NCI-H748 (cell line): ENCODE data around the gene NAA35.
"Not testable (repeated sequence)": the region's sequence is repeated elsewhere in the genome, so short reads cannot be mapped to it uniquely, and the experiment has no call there.

Source experiments
- DNase-seq: peaks from one replicate; lab custom pipeline; 2025; ENCODE audit not compliant: unreplicated experiment; lab: John Stamatoyannopoulos, UW

NAA35 gene

DNA sequence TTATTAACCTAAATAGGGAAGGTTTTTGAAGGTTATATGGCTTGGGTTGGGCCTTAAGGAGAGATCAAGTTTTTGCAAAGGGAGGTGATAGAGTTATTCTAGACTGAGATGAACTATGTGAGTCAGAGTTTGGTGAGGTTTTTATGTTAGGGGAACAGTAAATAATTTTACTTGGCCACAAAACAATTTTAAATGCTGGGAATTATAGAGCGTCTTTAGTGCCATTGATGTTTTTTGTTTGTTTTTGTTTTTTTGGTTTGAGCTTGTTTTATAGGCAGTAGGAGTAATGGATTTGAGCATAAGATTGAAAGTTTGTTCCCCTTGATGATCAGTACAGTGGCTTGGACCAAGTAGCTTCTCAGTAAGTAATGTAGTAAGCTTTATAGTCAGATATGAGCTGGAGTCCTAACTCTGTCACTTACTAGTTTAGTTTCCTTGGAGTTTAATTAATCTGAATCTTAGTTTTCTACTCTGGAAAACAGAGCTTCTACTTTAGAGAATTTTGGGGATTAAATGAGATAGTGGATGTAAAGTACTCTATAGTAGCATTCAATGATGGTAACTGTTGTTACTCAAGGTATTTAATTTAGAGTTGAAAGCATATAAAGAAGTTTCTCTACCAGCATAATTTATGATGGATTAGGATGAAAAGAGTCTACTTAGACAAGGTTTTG, 2.9 kb downstream of the NAA35 start:
- no peak for DNase-seq

- DNase-seq, result no peak
Measured at GRCh38 chr9:85944672-85945071, 3.7 kb downstream of the NAA35 start.

GRCh38 chr9:85949586-85950335, 8.8 kb downstream of the NAA35 start:
- no peak for DNase-seq

- DNase-seq, result no peak
Measured at GRCh38 chr9:85959955-85960354, 19.0 kb downstream of the NAA35 start.

DNA sequence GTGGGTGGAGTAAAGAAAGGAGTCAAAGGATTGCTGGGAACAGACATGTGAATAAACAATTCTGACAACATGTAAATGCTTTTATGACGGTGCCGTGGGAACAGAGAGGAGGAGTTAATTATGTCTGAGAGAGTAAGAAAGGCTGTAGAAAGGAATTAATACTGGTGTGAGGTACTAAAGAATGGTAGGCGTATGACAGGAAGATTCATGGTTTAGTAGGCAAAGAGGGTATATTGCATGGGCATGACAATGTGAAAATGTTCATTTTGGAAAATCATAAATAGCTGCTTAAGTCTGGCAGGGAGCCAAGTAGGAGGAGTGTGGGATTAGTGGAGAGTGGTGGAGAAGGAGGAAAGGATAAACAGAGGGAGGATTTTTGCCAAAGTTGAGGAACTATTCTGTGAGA, 19.7 kb downstream of the NAA35 start:
- peak; percentile 57 for DNase-seq

GRCh38 chr9:85964526-85964925, 23.6 kb downstream of the NAA35 start:
- DNase-seq, result no peak

DNA sequence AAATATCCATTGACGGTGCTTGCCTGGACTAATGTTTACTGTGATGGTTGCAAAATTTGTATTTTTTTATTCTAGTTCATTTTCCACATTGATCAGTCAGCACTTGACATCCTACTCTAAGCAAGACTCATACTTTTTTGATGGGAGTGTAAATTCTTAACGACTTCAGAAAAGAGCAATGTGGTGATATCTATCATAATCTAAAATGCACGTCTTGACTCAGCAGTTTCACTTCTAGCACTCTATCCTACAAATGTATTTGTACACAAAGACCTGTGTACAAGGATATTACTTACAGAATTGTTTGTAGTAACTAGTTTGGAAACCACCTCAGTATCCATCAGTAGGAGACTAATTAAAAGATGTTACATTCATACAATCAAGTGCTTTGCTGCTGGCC, 24.0 kb downstream of the NAA35 start:
- no peak for DNase-seq

- DNase-seq, result no peak
Measured at GRCh38 chr9:85969727-85970126, 28.8 kb downstream of the NAA35 start.

DNA sequence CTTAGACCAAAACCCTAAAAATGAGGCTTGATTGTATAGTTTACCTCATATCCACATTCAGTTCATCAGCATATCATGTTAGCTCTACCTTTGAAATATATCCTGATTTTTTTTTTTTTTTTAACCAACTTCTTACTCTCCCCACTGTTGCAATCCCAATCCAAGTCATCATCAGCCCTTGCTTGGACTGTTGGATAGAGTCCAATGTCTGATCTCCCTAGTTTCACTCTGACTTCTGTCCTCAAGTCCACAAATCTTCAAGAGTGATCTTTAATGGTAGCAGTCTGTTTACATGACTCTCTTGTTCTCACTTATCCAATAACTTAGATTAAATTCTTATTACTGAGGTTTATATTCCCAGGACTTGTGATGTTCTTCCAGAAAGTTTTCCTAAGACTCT, 30.8 kb downstream of the NAA35 start:
- no peak for DNase-seq

GRCh38 chr9:85973238-85973637, 32.3 kb downstream of the NAA35 start:
- DNase-seq, result no peak

- DNase-seq, result not testable (repeated sequence)
Measured at GRCh38 chr9:85974055-85974547, 33.2 kb downstream of the NAA35 start.

DNA sequence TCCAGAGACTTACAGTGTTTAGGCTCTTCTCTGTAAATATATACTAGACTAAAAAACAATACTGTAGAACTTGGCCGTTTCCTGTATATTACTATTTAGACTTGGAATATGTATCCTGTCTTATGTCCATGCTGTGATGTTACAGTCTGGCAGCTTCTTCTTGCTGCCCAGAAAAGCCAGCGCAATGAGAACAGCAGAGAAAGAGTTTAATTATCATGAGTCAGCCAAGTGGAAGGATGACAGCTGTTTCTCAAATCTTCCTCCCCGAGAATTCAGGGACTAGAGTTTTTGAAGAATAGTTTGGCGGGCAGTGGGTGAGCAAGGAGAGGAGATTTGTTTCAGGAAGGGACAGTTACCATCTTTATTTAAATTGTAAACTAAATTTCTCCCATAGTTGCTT, 37.5 kb downstream of the NAA35 start:
- DNase-seq, result no peak

DNA sequence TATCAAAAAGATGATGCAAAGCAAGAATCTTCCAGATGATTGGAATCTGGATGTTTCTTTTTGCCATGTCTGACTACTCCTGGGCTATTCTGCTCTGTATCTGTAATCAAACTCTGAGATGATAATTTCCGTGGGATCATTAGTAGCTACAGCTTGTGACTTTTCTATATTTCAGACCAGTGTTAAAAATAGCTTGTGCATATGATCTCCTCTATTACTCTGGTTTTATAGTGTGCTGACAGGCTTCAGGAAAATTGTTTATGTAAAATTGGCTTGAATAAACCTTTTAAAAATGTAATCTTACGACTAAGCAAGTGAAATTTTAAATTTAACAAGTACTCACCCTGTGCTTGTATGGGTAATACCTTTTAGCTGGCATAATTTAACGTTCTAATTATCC, 40.4 kb downstream of the NAA35 start:
- no peak for DNase-seq

- no peak for DNase-seq
Measured at GRCh38 chr9:85984457-85984856, 43.5 kb downstream of the NAA35 start.

- no peak for DNase-seq
Measured at GRCh38 chr9:85987236-85987635, 46.3 kb downstream of the NAA35 start.

GRCh38 chr9:85994191-85994590, 53.2 kb downstream of the NAA35 start:
- DNase-seq, result no peak

GRCh38 chr9:85995097-85995496, 54.2 kb downstream of the NAA35 start:
- DNase-seq, result no peak

DNA sequence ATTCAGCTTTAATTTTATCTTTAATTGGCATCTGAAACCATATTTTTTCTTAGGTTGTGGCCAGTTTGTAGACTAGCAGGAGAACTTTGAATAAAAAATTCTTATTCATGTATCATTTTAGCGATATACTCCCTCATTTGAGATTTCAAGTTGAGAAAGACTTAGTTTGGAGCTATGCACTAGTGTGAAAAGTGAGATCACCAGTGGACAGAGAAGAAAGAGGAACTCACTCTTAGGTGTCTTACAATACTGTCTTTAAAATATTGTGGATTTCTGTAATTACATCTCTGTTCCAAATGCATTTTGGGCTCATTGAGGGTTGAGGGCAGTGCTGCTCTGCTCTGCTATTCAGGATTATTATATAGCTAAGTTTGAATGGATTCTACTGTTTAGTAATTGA, 54.7 kb downstream of the NAA35 start:
- no peak for DNase-seq

GRCh38 chr9:86005253-86005775, 64.4 kb downstream of the NAA35 start:
- DNase-seq, result no peak

DNA sequence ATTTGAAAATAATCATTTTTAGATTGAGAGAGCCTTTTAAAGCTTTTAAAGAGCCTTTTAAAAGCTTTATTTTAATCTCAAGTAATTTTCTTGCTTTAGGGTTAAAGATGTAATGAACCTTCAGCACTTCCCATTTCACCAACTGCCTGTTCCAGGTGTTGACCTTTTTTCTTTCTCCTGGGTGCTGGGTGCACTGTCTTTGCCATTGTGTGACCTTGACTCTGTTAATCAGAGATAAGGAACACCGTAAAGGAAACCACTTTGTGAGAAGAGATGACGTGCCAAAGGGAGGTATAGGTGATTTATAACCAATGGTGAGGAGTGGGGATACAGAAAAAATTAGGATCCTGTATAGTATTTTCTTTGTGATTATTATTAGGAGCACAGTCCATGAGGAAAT, 68.2 kb downstream of the NAA35 start:
- DNase-seq, result peak; percentile 31

DNA sequence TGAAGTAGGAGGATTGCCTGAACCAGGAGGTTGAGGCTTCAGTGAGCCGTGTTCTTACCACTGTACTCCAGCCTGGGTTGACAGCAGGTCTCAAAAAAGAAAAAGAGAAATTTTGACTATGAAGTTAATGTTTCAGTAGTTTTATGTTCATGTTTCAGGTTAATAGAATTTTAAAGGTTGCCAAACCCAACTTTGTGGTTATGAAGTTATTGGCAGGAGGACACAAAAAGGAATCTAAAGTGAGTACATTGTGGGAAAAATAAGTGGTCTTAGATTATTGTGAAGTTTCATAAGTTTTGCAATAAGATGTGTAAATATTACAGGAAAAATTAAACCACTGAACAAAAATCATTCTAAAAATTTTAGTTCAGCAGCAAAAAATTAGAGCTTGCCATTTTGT, 79.8 kb downstream of the NAA35 start:
- no peak for DNase-seq

GRCh38 chr9:86021166-86021565, 80.2 kb downstream of the NAA35 start:
- DNase-seq, result no peak
